H9 (cell line): Measurements from ENCODE around the gene PRSS2. TPM values are rescaled to one million over a fixed set of nuclear protein-coding genes. Genes with fewer than 3 reads are reported as not detected.

Experiments
- DNase-seq: peaks from one replicate; pipeline ENCODE4 v3.0.0-alpha.2; 2017
- H2AFZ ChIP-seq: one replicate; pipeline ENCODE4 v1.6.1; 2013; ENCODE audit warnings: mild to moderate bottlenecking, low read length, control low read depth, moderate library complexity
- H2AK5ac ChIP-seq: 2 replicates; pipeline ENCODE4 v1.6.1; 2013; ENCODE audit warnings: low read length, control low read depth, mixed read lengths; ENCODE audit not compliant: insufficient read length
- H2BK120ac ChIP-seq: one replicate; pipeline ENCODE4 v1.6.1; 2013; ENCODE audit warnings: low read depth, mild to moderate bottlenecking, low read length, control low read depth, inconsistent platforms; ENCODE audit not compliant: poor library complexity, severe bottlenecking
- H2BK12ac ChIP-seq: 2 replicates; pipeline ENCODE4 v1.6.1; 2013; ENCODE audit warnings: low read length, control low read depth, mixed read lengths, low read depth; ENCODE audit not compliant: insufficient read length
- H2BK15ac ChIP-seq: 2 replicates; pipeline ENCODE4 v1.6.1; 2013; ENCODE audit warnings: low read depth, low read length, control low read depth
- H2BK20ac ChIP-seq: one replicate; pipeline ENCODE4 v1.6.1; 2013; ENCODE audit warnings: low read depth, mild to moderate bottlenecking, low read length, control low read depth, inconsistent platforms; ENCODE audit not compliant: poor library complexity, severe bottlenecking
- H2BK5ac ChIP-seq: 2 replicates; pipeline ENCODE4 v1.6.1; 2013; ENCODE audit warnings: low read length, control low read depth, mixed read lengths; ENCODE audit not compliant: insufficient read length
- H3K14ac ChIP-seq: 2 replicates; pipeline ENCODE4 v1.6.1; 2013; ENCODE audit warnings: low read length, control low read depth; ENCODE audit not compliant: insufficient read depth
- H3K18ac ChIP-seq: 2 replicates; pipeline ENCODE4 v1.6.1; 2013; ENCODE audit warnings: low read depth, mild to moderate bottlenecking, mixed read lengths, low read length, control low read depth; ENCODE audit not compliant: insufficient read length
- H3K23ac ChIP-seq: 2 replicates; pipeline ENCODE4 v1.6.1; 2013; ENCODE audit warnings: low read length, control low read depth, mixed read lengths, low read depth; ENCODE audit not compliant: insufficient read length
- H3K23me2 ChIP-seq: 2 replicates; pipeline ENCODE4 v1.6.1; 2013; ENCODE audit warnings: low read depth, mild to moderate bottlenecking, mixed read lengths, low read length, control low read depth; ENCODE audit not compliant: insufficient read length, poor library complexity, severe bottlenecking
- H3K27ac ChIP-seq: 2 replicates; pipeline ENCODE4 v1.5.1; 2013; ENCODE audit warnings: low read length, control low read depth, mixed read lengths, low read depth; ENCODE audit not compliant: insufficient read length
- H3K27me3 ChIP-seq: 2 replicates; pipeline ENCODE4 v1.6.1; 2013; ENCODE audit warnings: low read length, control low read depth, inconsistent platforms; ENCODE audit not compliant: insufficient read depth
- H3K4ac ChIP-seq: 2 replicates; pipeline ENCODE4 v1.6.1; 2013; ENCODE audit warnings: low read depth, mild to moderate bottlenecking, control low read depth, inconsistent platforms, low read length, moderate library complexity
- H3K4me1 ChIP-seq: 2 replicates; pipeline ENCODE4 v1.6.1; 2013; ENCODE audit warnings: low read length, control low read depth, inconsistent platforms; ENCODE audit not compliant: insufficient read depth
- H3K4me2 ChIP-seq: 2 replicates; pipeline ENCODE4 v1.6.1; 2013; ENCODE audit warnings: low read length, control low read depth, mixed read lengths; ENCODE audit not compliant: insufficient read length, insufficient read depth
- H3K56ac ChIP-seq: 2 replicates; pipeline ENCODE4 v1.6.1; 2013; ENCODE audit warnings: low read depth, mild to moderate bottlenecking, mixed read lengths, low read length, control low read depth; ENCODE audit not compliant: insufficient read length
- H3K79me1 ChIP-seq: 2 replicates; pipeline ENCODE4 v1.6.1; 2013; ENCODE audit warnings: low read depth, mild to moderate bottlenecking, moderate library complexity, low read length, control low read depth, inconsistent platforms; ENCODE audit not compliant: insufficient read depth, poor library complexity, severe bottlenecking
- H3K79me2 ChIP-seq: 2 replicates; pipeline ENCODE4 v1.6.1; 2013; ENCODE audit warnings: low read length, control low read depth, inconsistent platforms; ENCODE audit not compliant: insufficient read depth
- H3K9ac ChIP-seq: 2 replicates; pipeline ENCODE4 v1.6.1; 2013; ENCODE audit warnings: low read length, control low read depth, mixed read lengths; ENCODE audit not compliant: insufficient read length; ENCODE audit errors: extremely low read depth
- H3K9me3 ChIP-seq: one replicate; pipeline ENCODE4 v1.6.1; 2013; ENCODE audit warnings: low read depth, low read length, inconsistent platforms; ENCODE audit not compliant: control insufficient read depth
- H3T11ph ChIP-seq: one replicate; pipeline ENCODE4 v1.6.1; 2013; ENCODE audit warnings: mild to moderate bottlenecking, low read length, control low read depth, inconsistent platforms
- H4K20me1 ChIP-seq: one replicate; pipeline ENCODE4 v1.6.1; 2013; ENCODE audit not compliant: control insufficient read depth, insufficient read length, insufficient read depth
- H4K5ac ChIP-seq: 2 replicates; pipeline ENCODE4 v1.6.1; 2013; ENCODE audit warnings: low read depth, mild to moderate bottlenecking, mixed read lengths, low read length, control low read depth; ENCODE audit not compliant: insufficient read length
- H4K8ac ChIP-seq: replicated peaks from 2 replicates; pipeline ENCODE4 v1.6.1; 2013; ENCODE audit warnings: low read length, control low read depth, mixed read lengths, low read depth; ENCODE audit not compliant: insufficient read length
- H4K91ac ChIP-seq: 2 replicates; pipeline ENCODE4 v1.6.1; 2013; ENCODE audit warnings: low read depth, mild to moderate bottlenecking, moderate library complexity, mixed read lengths, low read length, control low read depth; ENCODE audit not compliant: insufficient read length
- H3K27ac Mint-ChIP-seq, 3 experiments: 2 replicates in 2 of 3; 3 replicates in 1 of 3; pipeline ENCODE4 v1.8.0; 2020 to 2021; ENCODE audit warnings: mixed read lengths in 3 of 3, mild to moderate bottlenecking in 1 of 3, moderate library complexity in 1 of 3
- H3K27me3 Mint-ChIP-seq: 2 replicates; pipeline ENCODE4 v1.8.0; 2021; ENCODE audit warnings: low read depth, mild to moderate bottlenecking, moderate library complexity, mixed read lengths
- H3K36me3 Mint-ChIP-seq, 3 experiments: 2 replicates in 2 of 3; 3 replicates in 1 of 3; pipeline ENCODE4 v1.8.0; 2020 to 2021; ENCODE audit warnings: low read depth in 3 of 3, mixed read lengths in 3 of 3; ENCODE audit not compliant: insufficient read depth in 1 of 3
- H3K4me1 Mint-ChIP-seq, 2 experiments: 2 replicates each; pipeline ENCODE4 v1.8.0; 2020; ENCODE audit warnings: mixed read lengths in 2 of 2
- H3K4me3 Mint-ChIP-seq, 2 experiments: 2 replicates in 1 of 2; 3 replicates in 1 of 2; pipeline ENCODE4 v1.8.0; 2020 to 2021; ENCODE audit warnings: mild to moderate bottlenecking in 2 of 2, mixed read lengths in 2 of 2, moderate library complexity in 1 of 2
- H3K9me3 Mint-ChIP-seq, 2 experiments: 2 replicates in 1 of 2; 3 replicates in 1 of 2; pipeline ENCODE4 v1.8.0; 2020; ENCODE audit warnings: mild to moderate bottlenecking in 2 of 2, mixed read lengths in 2 of 2, moderate library complexity in 1 of 2
- WGBS: extraction: QIAGEN DNeasy Blood & Tissue Kit; methylation state at CpG from one replicate; pipeline ENCODE4 v1.1.7; 2013; ENCODE audit warnings: missing lambda C conversion rate, low lambda C conversion rate, mixed read lengths; ENCODE audit not compliant: insufficient read length; ENCODE audit errors: extremely low coverage; 5-methylcytosine and 5-hydroxymethylcytosine counted together
- total RNA-seq: library from RNA; stranded (reverse); gene quantifications from 2 replicates; pipeline ENCODE4 v1.2.1, GENCODE V29; 2021
- TF ChIP-seq, protein P1 (sequence below): fragments of 200-600 bp; sonication (generic); conservative IDR thresholded peaks from 3 replicates; pipeline ENCODE4 v1.8.0; 2021; ENCODE audit warnings: antibody characterized with exemption, mild to moderate bottlenecking

Gene PRSS2
- total RNA-seq, 1 experiment from 2014 or later: not detected

DNA sequence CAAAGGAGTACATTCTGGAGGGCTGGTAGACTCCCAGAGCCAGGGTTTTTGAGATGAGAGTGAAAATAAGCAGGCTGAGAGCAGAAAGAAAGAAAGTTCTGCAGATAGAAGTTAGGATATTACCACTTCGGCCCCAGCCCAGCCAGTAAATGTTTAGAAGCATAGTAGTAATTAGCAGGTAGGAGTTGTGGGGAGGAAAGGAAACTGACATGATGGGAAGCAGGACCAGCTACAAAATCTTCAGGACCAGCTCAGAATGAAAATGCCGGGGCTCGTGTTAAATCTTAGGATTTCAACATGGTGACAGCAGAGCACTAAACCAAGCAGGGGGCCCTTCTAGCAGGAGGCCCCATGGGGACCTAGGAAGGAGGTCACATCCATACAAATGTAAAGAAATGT lies 28.7 kb downstream of the PRSS2 start:
- Histone ChIP-seq H2BK12ac (no peak overlapping the region), H3K27me3 (peaks cover 20% of the 10 kb centered on the region; the same call in 1 of the 2 replicates), H3K23me2 (peaks cover 15% of the 10 kb centered on the region), H4K91ac (no peak overlapping the region), H3K4me2 (no peak overlapping the region), H2AFZ (no peak overlapping the region), H4K5ac (no peak overlapping the region), H3K56ac (no peak overlapping the region), H3K9ac (no peak overlapping the region), H3K14ac (no peak overlapping the region), H3K79me1 (no peaks in the 10 kb centered on the region), H3K79me2 (no peaks in the 10 kb centered on the region), H4K8ac (no peak overlapping the region), H2AK5ac (no peak overlapping the region), H2BK20ac (no peak overlapping the region), H3K9me3 (no peaks in the 10 kb centered on the region), H3K18ac (no peak overlapping the region), H3T11ph (no peak overlapping the region), H3K27ac (no peak overlapping the region), H3K4ac (no peak overlapping the region), H4K20me1 (no peaks in the 10 kb centered on the region), H3K4me1 (peaks cover 11% of the 10 kb centered on the region; the same call in 1 of the 2 replicates), H2BK5ac (no peak overlapping the region), H2BK120ac (no peak overlapping the region), H2BK15ac (no peak overlapping the region), H3K23ac (no peak overlapping the region)
- DNase-seq: peak; percentile 8
- Mint-ChIP-seq H3K4me1 (peaks cover 48 to 49% of the 10 kb centered on the region in 2 experiments), H3K9me3 (no peaks in the 10 kb centered on the region), H3K36me3 (peaks cover 7 to 10% (median 7%) of the 10 kb centered on the region in 3 experiments), H3K27me3 (peaks cover 95% of the 10 kb centered on the region), H3K4me3 (no peak overlapping the region), H3K27ac (no peak overlapping the region)
- WGBS: no CpG with 5 or more reads among the region's 3 CpGs
- TF ChIP-seq, protein P1, sequence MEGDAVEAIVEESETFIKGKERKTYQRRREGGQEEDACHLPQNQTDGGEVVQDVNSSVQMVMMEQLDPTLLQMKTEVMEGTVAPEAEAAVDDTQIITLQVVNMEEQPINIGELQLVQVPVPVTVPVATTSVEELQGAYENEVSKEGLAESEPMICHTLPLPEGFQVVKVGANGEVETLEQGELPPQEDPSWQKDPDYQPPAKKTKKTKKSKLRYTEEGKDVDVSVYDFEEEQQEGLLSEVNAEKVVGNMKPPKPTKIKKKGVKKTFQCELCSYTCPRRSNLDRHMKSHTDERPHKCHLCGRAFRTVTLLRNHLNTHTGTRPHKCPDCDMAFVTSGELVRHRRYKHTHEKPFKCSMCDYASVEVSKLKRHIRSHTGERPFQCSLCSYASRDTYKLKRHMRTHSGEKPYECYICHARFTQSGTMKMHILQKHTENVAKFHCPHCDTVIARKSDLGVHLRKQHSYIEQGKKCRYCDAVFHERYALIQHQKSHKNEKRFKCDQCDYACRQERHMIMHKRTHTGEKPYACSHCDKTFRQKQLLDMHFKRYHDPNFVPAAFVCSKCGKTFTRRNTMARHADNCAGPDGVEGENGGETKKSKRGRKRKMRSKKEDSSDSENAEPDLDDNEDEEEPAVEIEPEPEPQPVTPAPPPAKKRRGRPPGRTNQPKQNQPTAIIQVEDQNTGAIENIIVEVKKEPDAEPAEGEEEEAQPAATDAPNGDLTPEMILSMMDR: no peak
